ENCODE results near the gene SMARCA2. TPM values are rescaled to one million over a fixed set of nuclear protein-coding genes. Genes with fewer than 3 reads are reported as not detected.

SMARCA2 gene
- total RNA-seq, 1 donor from 2014 or later = 131 TPM

DNA sequence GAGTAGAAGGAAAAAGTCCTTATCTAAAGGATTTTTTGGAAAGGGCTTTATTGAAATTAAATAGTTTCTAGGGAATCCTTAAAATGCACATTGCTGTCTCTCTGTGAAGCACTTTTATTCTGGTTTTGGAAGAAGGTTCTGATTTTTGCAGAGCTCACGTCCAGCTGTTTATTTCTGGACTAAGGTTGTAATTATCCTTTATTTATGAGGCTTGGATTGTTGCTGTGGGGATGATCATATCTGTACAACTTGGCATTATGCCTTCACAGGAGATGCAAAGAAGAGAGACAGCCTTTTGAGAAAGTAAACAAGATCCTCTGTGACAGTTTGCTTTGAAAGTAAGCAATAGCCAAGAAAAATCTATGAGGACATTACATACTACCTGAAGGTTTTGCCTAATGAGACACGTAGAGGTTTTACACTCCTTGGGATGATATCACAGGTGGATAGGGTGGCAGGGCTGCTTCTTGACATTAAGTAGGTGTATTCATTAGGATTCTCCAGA is 14.6 kb downstream of the SMARCA2 start:
- DNase-seq (ENCODE audit: extremely low spot score, unreplicated experiment) = no peak
- H3K27ac Mint-ChIP-seq = no peak overlapping the region
- H3K4me3 Mint-ChIP-seq = no peak overlapping the region
- peaks cover 27% of the 10 kb centered on the region for H3K36me3 Mint-ChIP-seq
- no peaks in the 10 kb centered on the region for H3K9me3 Mint-ChIP-seq
- TF ChIP-seq, protein P1, sequence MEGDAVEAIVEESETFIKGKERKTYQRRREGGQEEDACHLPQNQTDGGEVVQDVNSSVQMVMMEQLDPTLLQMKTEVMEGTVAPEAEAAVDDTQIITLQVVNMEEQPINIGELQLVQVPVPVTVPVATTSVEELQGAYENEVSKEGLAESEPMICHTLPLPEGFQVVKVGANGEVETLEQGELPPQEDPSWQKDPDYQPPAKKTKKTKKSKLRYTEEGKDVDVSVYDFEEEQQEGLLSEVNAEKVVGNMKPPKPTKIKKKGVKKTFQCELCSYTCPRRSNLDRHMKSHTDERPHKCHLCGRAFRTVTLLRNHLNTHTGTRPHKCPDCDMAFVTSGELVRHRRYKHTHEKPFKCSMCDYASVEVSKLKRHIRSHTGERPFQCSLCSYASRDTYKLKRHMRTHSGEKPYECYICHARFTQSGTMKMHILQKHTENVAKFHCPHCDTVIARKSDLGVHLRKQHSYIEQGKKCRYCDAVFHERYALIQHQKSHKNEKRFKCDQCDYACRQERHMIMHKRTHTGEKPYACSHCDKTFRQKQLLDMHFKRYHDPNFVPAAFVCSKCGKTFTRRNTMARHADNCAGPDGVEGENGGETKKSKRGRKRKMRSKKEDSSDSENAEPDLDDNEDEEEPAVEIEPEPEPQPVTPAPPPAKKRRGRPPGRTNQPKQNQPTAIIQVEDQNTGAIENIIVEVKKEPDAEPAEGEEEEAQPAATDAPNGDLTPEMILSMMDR (conservative IDR thresholded peaks at IDR 0.05) = no peak
- H3K27me3 Mint-ChIP-seq = no peaks in the 10 kb centered on the region
- peaks cover 27% of the 10 kb centered on the region for H3K4me1 Mint-ChIP-seq (ENCODE audit: unreplicated experiment)

DNA sequence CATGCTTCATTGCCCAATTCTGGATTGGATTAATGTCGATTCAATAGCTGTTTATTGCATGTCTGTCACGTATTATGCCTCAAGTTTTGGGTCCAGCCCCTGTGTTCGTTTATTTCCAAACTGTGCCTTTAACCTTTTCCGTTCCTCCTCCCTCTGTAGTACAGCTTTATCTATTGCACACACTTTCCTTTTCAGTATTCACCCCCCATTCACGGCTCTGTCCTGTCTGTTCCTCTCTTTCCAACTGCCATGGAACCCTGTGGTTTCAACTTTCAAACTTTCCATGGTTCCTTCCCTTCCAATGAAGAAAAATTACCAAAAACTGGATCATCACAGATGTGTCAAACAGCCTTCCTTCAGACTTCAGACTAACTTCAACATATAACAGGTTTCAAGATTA is 17.1 kb downstream of the SMARCA2 start:
- DNase-seq (ENCODE audit: extremely low spot score, unreplicated experiment) = no peak
- Mint-ChIP-seq H3K36me3 (peaks cover 28% of the 10 kb centered on the region), H3K27ac (no peak overlapping the region), H3K9me3 (no peaks in the 10 kb centered on the region), H3K4me1 (ENCODE audit: unreplicated experiment) (peaks cover 18% of the 10 kb centered on the region), H3K4me3 (no peak overlapping the region), H3K27me3 (no peaks in the 10 kb centered on the region)
- TF ChIP-seq, protein P1 (conservative IDR thresholded peaks at IDR 0.05) = no peak

DNA sequence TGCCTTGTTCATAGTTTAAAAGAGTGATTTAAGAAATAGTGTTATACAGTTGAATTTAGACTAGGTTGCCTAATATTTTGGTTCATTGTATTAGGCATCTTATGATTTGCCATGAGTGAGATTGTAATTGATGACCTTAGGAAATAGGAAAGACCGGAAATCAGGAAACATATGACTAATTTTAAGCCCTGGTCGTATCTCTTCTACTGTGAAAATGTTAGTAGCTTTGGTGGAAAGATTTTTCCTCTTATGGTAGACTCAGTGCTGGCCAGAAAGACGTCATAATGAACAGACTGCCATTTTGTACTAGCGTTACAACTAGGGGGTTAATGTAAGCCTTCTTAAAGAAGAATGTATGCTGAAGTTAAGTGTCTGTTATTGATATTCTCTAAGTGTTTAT is 21.7 kb downstream of the SMARCA2 start:
- Mint-ChIP-seq H3K9me3 (no peaks in the 10 kb centered on the region), H3K4me3 (no peak overlapping the region), H3K4me1 (ENCODE audit: unreplicated experiment) (no peaks in the 10 kb centered on the region), H3K27me3 (no peaks in the 10 kb centered on the region), H3K27ac (no peak overlapping the region), H3K36me3 (peaks cover 29% of the 10 kb centered on the region)
- TF ChIP-seq, protein P1 (conservative IDR thresholded peaks at IDR 0.05) = no peak
- no peak for DNase-seq (ENCODE audit: extremely low spot score, unreplicated experiment)

DNA sequence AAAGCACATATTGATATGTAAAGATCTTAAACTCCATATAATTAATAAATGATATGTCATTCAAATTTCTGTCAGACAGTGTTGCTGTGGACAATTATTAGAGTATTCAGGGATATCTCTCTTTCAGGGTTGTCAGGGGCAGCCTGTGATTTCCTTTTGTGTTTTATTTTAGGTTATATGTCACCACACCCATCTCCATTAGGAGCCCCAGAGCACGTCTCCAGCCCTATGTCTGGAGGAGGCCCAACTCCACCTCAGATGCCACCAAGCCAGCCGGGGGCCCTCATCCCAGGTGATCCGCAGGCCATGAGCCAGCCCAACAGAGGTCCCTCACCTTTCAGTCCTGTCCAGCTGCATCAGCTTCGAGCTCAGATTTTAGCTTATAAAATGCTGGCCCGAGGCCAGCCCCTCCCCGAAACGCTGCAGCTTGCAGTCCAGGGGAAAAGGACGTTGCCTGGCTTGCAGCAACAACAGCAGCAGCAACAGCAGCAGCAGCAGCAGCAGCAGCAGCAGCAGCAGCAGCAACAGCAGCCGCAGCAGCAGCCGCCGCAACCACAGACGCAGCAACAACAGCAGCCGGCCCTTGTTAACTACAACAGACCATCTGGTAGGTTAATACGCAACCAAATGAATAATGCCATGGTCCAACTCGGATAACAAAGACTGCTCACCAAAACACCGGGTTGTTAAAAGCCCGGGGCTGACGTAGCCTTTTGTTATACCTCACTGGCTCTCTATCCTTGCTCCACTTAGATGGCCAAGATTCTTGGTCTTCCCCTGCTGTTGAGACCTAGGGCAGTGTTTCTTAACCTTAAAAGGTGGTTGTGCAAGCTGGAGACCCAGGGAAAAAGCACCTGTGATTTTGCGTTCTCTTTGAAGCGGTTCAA is 24.4 kb downstream of the SMARCA2 start:
- Mint-ChIP-seq H3K27me3 (peaks cover 11% of the 10 kb centered on the region), H3K9me3 (no peaks in the 10 kb centered on the region), H3K4me3 (no peak overlapping the region), H3K27ac (no peak overlapping the region), H3K4me1 (ENCODE audit: unreplicated experiment) (peaks cover 7% of the 10 kb centered on the region), H3K36me3 (peaks cover 23% of the 10 kb centered on the region)
- TF ChIP-seq, protein P1 (conservative IDR thresholded peaks at IDR 0.05) = no peak
- DNase-seq (ENCODE audit: extremely low spot score, unreplicated experiment) = no peak

DNA sequence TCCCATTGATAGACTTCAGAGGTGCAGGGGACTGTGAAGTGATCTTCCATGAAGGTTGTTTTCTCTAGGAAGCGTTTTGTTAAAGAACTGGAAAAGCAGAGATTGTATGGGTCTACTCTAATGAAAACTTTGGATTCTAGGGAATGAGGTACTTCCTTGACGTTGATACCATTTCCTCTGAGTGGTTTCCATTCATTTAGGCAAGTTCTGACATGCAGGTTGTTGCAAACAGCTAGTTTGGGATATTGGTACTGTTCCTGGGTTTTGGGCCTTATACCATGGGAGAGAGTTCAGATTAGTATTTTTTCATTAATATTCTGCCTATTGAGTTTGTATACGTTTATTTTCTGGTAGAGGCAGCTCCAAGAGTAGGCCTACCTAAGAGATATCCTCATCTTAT is 25.7 kb downstream of the SMARCA2 start:
- TF ChIP-seq, protein P1 (conservative IDR thresholded peaks at IDR 0.05) = no peak
- no peak for DNase-seq (ENCODE audit: extremely low spot score, unreplicated experiment)
- peaks cover 7% of the 10 kb centered on the region for H3K4me1 Mint-ChIP-seq (ENCODE audit: unreplicated experiment)
- H3K9me3 Mint-ChIP-seq = no peaks in the 10 kb centered on the region
- H3K36me3 Mint-ChIP-seq = peaks cover 24% of the 10 kb centered on the region
- H3K4me3 Mint-ChIP-seq = no peak overlapping the region
- H3K27ac Mint-ChIP-seq = no peak overlapping the region
- H3K27me3 Mint-ChIP-seq = peaks cover 24% of the 10 kb centered on the region
